ENCODE data around the gene KCNMA1. TPM values are rescaled to one million over a fixed set of nuclear protein-coding genes. Genes with fewer than 3 reads are reported as not detected.
A peak's percentile ranks its signal among the peaks of the same experiment; 100 is the strongest.

Gene KCNMA1
- total RNA-seq, 2 donors from 2014 or later = 5.9 to 9.3 TPM

GRCh38 chr10:77678146-77678545 is 40.5 kb upstream of the KCNMA1 start:
- WGBS, 2 donors = 86 to 87% methylated on average over 3 of the region's 3 CpGs
- no peaks in the 10 kb centered on the region for H3K36me3 ChIP-seq (replicated peaks in 1 of 2; ENCODE audit: insufficient read depth in 1 of 2, low read depth in 2 of 2)
- ATAC-seq (no peak), DNase-seq (no peak)
- no peak for TF ChIP-seq POLR2A (IDR thresholded peaks at IDR 0.05)
- TF ChIP-seq, protein P1, sequence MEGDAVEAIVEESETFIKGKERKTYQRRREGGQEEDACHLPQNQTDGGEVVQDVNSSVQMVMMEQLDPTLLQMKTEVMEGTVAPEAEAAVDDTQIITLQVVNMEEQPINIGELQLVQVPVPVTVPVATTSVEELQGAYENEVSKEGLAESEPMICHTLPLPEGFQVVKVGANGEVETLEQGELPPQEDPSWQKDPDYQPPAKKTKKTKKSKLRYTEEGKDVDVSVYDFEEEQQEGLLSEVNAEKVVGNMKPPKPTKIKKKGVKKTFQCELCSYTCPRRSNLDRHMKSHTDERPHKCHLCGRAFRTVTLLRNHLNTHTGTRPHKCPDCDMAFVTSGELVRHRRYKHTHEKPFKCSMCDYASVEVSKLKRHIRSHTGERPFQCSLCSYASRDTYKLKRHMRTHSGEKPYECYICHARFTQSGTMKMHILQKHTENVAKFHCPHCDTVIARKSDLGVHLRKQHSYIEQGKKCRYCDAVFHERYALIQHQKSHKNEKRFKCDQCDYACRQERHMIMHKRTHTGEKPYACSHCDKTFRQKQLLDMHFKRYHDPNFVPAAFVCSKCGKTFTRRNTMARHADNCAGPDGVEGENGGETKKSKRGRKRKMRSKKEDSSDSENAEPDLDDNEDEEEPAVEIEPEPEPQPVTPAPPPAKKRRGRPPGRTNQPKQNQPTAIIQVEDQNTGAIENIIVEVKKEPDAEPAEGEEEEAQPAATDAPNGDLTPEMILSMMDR (IDR thresholded peaks at IDR 0.05) = no peak
- no peak overlapping the region for H3K4me3 ChIP-seq
- intact Hi-C loops (cut with DNase I) = no loop called here
- no peaks in the 10 kb centered on the region for H3K9me3 ChIP-seq
- peaks cover 24% of the 10 kb centered on the region for H3K4me1 ChIP-seq
- no peaks in the 10 kb centered on the region for H3K27me3 ChIP-seq
- H3K27ac ChIP-seq = no peak overlapping the region

DNA sequence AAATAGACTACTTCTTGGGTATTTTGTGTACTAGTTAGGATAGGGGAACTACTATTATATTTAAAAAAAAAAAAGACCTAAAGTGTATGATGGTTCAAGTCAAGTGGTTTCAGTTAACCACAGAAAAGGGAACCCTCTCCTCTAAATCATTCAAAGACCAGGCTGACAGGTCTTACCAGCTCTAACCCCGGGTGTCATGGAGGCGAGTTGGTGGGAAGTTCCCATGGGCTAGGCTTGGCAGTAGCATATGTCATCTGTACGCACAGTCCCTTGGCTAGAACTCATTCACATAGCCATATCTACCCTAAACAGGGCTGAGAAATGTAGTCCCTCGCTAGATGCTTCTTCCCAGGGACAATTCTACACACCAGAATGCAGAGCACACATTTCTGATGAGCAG is 37.7 kb upstream of the KCNMA1 start:
- DNase-seq = no peak
- Histone ChIP-seq H3K4me3 (no peak overlapping the region), H3K27me3 (no peaks in the 10 kb centered on the region), H3K27ac (no peak overlapping the region), H3K4me1 (peaks cover 6% of the 10 kb centered on the region), H3K9me3 (no peaks in the 10 kb centered on the region), H3K36me3 (replicated peaks in 1 of 2; ENCODE audit: insufficient read depth in 1 of 2, low read depth in 2 of 2) (no peaks in the 10 kb centered on the region)
- intact Hi-C loops (cut with DNase I) = no loop called here
- TF ChIP-seq, protein P1 (IDR thresholded peaks at IDR 0.05) = no peak
- TF ChIP-seq POLR2A (IDR thresholded peaks at IDR 0.05) = no peak
- WGBS, 2 donors = 70 to 72% methylated on average over 4 of the region's 4 CpGs
- no peak for ATAC-seq

- no peak for ATAC-seq
- no peak for TF ChIP-seq POLR2A (IDR thresholded peaks at IDR 0.05)
- TF ChIP-seq, protein P1 (IDR thresholded peaks at IDR 0.05) = no peak
- Histone ChIP-seq H3K4me1 (peaks cover 6% of the 10 kb centered on the region), H3K27ac (no peak overlapping the region), H3K9me3 (no peaks in the 10 kb centered on the region), H3K36me3 (replicated peaks in 1 of 2; ENCODE audit: insufficient read depth in 1 of 2, low read depth in 2 of 2) (no peaks in the 10 kb centered on the region), H3K27me3 (no peaks in the 10 kb centered on the region), H3K4me3 (no peak overlapping the region)
- 65 to 74% methylated on average over 6 of the region's 6 CpGs for WGBS, 2 donors
- DNase-seq = no peak
- intact Hi-C loops (cut with DNase I) = no loop called here
These were observed 36.0 kb upstream of the KCNMA1 start for GRCh38 chr10:77673515-77674140.

DNA sequence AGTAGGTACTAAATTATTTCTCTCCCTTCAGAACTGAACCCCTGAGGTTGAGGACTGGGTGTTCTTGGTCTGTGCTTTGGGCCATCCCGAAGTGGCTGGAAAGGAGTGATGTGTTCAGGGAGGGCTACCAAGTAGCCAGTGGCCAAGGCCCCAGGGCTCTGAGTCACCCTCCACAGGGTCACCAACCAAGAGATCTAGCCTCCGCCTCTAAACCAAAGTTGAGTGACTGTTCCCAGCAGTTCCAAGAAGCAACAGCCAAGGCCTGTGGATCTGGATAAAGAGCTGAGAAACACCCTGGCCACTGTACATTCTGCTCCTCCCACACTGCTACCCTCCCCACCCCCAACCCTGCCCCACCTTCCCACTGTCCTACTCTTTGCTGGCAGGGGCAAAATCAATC is 35.5 kb upstream of the KCNMA1 start:
- Histone ChIP-seq H3K27ac (no peak overlapping the region), H3K4me3 (no peak overlapping the region), H3K36me3 (replicated peaks in 1 of 2; ENCODE audit: insufficient read depth in 1 of 2, low read depth in 2 of 2) (no peaks in the 10 kb centered on the region), H3K9me3 (no peaks in the 10 kb centered on the region), H3K4me1 (peaks cover 6% of the 10 kb centered on the region), H3K27me3 (no peaks in the 10 kb centered on the region)
- no peak for DNase-seq
- 100% methylated on average over 2 of the region's 2 CpGs for WGBS, 2 donors
- intact Hi-C loops (cut with DNase I) = no loop called here
- peak; percentile 18 for ATAC-seq
- TF ChIP-seq, protein P1 (IDR thresholded peaks at IDR 0.05) = no peak
- TF ChIP-seq POLR2A (IDR thresholded peaks at IDR 0.05) = no peak

DNA sequence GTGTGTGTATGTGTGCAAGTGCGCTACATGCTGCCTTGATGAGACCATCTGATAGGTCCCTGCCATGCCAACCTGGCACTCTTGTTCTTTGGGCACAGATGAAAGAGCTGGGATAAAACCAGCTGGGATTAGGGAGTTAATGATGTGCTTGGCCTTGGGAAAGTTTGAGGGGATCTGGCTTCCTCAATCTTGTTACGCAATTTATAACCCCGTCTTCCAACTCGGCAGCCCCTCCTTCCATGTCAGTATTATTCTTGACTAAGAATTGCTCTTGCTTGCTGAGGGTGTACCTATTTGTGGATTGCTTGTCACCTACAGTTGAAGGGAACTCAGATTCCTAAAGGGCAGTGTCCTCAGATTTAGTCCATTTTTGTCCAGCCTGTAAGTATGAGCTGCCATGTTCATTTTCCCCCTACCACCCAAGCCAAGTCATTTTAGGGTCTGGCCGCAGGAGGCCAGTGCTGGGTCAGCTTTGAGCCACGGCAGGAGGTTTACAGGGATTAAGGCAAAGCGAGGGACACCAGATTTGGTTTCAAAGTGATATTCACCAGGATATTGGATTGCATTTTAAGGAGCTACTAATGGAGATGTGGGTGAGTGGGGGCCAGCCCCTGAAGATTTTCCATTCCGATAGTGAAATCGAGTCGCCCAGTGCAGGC is 34.1 kb upstream of the KCNMA1 start:
- Histone ChIP-seq H3K9me3 (no peaks in the 10 kb centered on the region), H3K27me3 (no peaks in the 10 kb centered on the region), H3K4me3 (no peak overlapping the region), H3K36me3 (replicated peaks in 1 of 2; ENCODE audit: insufficient read depth in 1 of 2, low read depth in 2 of 2) (no peaks in the 10 kb centered on the region), H3K4me1 (peaks cover 6% of the 10 kb centered on the region), H3K27ac (no peak overlapping the region)
- TF ChIP-seq, protein P1 (IDR thresholded peaks at IDR 0.05) = no peak
- TF ChIP-seq POLR2A (IDR thresholded peaks at IDR 0.05) = no peak
- 82 to 83% methylated on average over 10 of the region's 10 CpGs for WGBS, 2 donors
- intact Hi-C loops (cut with DNase I) = no loop called here
- no peak for DNase-seq
- ATAC-seq = no peak
